Measurements from ENCODE around the gene EIF4B.
"Not testable (repeated sequence)": the region's sequence is repeated elsewhere in the genome, so short reads cannot be mapped to it uniquely, and the experiment has no call there.

The EIF4B gene

DNA sequence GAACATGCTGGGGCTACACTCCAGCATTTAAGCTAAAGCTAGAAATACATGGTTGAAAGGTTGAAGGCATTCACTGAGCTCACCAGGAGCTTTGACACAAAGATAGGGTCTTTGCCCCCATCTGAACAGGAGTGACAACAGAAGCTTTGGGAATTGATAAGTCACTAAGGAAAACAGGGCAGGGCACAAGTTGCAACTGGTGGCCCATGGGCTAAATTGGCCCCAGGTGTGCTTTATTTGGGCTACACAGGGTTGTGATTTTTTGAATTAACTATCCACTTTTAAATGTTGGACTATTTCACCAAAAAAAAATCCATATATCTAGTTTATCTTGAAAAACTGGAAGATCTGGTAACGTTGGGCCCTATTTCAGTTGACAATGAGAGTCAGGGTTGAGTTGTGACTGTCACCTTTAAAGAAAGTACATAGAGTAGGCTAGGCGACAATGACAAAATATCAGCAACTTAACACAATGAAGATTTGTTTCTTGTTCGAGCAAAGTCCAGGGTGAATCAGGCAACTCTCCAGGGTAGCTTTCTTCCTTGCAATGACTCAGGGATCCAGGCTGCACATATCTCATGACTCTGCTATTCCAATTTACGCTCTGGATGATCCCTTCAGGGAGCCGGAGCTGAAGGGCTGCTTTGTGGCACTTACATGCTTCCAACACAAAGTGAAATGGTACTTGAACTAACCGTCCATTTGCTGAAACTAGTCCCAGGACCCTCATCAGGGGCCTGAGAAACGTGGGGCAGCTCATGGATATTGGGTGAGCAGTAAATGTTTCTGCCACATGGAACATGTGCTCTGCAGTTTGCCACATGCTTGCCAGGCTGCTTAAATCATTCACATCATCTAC is 13.3 kb upstream of the EIF4B start:
- DNase-seq (ENCODE audit: low read depth): no peak

DNA sequence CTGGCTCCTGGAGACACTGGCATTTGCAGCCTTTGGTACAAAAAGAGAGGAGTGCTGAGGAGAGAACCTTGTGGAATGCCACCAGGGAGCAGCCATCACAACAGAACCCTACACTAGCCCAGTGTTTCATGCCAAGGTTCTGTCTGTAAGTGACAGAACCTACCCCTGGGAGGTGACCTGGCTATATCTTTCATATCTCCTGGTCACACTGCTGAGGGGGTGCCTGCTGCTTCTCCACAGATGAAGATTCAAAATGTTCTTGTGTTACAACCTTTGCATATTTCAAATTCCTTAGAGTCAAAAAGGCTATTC is 12.7 kb upstream of the EIF4B start:
- DNase-seq (ENCODE audit: low read depth): no peak

DNA sequence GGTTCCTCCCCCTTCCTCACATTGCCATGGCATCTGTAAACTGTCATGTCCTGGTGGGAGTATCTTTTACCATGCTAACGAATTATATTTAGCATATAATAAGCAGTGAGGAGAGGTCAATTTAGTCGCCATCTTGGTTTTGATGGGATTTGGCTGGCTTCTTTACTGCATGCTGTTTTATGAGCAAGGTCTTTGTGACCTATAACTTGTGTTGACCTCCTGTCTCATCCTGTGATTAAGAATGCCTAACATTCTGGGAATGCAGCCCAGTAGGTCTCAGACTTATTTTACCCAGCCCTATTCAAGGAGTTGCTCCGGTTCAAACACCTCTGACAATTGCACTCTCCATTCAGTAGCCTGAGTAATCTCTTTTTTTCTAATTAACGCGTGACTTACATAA is 2.1 kb upstream of the EIF4B start:
- DNase-seq (ENCODE audit: low read depth): no peak

DNA sequence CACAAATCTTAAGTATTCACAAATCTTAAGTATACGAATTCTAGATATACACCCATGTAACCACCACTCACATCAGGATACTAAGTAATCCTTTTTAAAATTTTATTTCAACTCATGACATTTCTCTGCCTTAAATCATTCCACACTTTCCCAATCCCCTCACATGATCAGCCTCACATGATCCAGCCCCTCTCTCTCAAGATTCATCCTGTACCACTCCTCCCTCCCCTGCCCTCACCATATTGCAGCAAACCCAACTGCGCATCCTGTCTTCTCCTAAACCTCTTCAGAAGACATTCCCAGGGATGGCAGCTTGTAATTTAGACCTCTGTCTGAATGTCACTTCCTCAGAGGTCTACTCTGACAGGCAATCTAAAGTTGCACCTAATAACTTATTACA is 1.7 kb upstream of the EIF4B start:
- DNase-seq (ENCODE audit: low read depth): no peak

DNA sequence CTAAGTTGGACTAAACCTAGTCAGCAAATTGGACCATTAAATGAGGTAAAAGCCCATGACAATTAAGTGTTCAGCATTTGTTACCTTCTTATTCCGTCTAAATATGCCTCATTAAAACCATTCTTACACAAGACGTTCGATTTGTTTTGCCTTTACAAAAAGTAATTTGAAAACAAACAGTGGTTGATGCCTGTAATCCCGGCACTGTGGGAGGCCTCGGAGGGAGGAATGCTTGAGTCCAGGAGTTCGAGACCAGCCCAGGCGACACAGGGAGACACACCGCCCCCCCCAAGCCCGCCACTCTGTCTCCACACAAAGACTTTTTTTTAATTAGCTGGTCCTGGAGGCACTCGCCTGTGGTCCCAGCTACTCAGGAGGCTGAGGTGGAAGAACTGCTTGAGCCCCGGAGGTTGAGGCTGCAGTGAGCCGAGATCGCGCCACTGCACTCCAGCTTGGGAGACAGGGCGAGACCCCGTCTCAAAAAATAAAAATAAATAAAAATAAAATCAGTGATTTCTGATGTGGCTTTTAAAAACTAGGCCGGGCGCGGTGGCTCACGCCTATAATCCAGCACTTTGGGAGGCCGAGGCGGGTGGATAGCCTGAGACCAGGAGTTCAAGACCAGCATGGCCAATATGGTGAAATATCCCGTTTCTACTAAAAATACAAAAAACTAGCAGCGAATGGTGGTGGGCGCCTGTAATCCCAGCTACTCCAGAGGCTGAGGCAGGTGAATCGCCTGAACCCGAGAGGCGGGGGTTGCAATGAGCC is 856 bp upstream of the EIF4B start:
- DNase-seq (ENCODE audit: low read depth): no peak

DNA sequence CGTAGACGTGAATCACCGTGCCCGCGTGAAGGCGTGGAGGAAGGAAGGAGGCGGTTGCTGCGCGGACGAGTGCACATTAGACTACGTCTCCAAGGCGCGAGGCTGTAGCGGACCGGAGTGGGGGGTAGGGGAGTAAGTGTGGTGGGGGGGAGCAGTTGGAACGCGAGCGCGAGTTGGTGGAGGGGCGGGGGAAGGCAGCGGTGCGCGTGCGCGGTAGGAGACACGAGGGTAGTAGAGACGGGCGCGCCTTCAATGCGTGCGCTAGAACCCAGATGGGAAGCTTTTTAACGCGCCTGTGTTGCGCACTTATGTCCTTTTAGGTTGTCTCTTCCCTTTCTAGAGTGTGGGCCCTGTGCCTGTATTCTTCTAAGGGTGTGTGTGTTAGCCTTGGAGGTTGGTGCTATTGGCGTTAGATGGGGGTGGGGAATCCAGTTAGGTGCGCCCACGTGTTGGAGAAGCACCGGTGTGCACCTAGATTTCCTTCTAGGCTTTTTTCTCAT is 604 bp downstream of the EIF4B start:
- no peak for DNase-seq (ENCODE audit: low read depth)

DNA sequence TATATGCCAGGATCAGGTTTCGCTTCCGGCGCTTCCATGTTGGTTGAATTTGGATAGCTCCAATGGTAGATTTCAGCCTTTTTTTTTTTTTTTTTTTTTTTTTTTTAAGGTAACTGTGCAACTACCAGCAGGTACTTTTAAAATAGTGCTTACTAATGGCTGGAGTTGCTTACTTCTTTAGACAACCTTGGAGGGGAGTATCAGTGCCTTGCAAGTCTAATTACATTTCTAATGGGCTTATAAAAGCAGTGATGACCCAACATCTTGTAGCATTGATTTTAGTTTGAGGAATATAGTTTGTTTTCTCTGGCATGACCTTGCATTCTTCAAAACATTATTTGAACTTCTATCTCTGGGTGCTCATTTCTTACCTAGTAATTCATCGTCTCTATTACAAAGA is 1.1 kb downstream of the EIF4B start:
- DNase-seq (ENCODE audit: low read depth): no peak

DNA sequence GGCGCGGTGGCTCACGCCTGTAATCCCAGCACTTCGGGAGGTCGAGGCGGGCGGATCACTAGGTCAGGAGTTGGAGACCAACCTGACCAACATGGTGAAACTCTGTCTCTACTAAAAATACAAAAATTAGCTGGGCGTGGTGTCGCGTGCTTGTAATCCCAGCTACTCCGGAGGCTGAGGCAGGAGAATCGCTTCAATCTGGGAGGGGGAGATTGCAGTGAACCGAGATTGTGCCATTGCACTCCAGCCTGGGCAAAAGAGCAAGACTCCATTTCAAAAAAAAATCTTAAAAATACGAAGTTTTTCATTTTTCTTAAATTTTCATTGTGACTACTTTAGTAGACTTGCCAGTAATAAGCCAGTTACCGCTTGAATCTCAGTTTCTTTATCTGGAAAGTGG is 2.5 kb downstream of the EIF4B start:
- not testable (repeated sequence) for DNase-seq (ENCODE audit: low read depth)

DNA sequence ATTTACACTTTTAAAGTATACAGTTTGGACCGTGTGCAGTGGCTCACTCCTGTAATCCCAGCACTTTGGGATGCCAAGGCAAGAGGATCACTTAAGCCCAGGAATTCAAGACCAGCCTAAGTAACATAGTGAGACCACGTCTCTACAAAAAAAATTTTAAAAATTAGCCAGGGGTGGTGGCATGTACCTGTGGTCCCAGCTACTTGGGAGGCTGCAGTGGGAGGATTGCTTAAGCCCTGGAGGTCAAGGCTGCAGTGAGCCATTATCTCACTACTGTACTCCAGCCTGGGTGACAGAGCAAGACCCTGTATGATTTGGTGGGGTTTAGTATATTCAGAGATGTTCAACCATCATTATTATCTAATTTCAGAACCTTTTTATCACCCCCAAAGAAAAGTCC is 4.7 kb downstream of the EIF4B start:
- DNase-seq (ENCODE audit: low read depth): no peak

DNA sequence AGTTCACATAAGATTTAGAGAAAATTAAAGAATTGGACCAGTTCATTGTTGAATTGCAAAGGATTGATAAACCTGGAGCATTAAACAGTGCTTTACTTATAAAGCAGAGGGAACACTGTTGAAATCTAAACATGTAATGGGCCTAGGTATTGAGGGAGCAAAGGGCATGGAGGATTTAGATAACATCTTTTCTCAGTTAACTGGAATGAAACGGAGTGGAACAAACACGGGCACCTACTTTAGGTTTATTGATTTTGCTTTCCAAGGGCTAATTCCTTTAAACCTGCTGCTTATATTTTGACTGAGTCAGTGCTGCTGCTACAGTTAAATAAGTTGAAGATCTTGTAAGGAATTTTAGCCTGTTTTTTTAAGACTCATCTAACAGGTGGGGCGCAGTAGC is 5.6 kb downstream of the EIF4B start:
- DNase-seq (ENCODE audit: low read depth): no peak

DNA sequence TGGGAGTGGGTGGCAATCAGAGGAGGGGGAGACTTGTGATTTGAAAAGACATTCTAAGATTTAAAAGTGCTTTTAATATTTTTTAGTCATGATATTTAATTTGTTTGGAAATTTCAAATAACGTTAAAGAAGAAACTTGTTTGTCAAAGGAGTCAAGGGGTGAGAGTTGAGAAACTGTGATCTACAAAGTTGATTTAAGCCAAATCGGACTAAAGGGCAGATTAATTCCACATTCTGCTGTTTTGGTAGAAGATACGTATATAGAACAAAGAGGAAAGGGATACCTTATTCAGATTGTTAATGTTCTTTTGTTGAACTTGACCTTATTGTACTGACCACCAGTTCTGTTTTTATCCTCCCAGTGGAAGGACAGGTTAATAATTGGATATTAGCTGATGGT is 6.7 kb downstream of the EIF4B start:
- DNase-seq (ENCODE audit: low read depth): no peak

DNA sequence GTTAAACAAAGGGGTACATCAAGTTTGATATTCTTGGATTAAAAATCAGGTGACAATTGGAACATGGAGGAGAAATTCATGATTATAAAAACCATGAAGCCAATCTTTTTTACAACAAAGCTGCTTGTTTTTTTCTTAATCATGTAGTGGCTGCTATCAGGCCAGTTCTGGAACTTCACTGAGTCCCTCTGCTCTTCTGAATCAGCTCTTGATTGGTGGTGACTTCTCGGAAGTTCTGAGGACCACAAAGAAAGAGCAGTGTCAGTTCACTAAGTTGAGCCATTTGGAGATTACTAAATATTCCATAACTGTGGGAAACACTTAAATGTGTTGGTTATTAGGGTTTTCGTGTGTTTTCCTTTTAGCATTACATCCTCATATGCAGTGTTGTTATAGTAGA is 8.5 kb downstream of the EIF4B start:
- DNase-seq (ENCODE audit: low read depth): no peak

DNA sequence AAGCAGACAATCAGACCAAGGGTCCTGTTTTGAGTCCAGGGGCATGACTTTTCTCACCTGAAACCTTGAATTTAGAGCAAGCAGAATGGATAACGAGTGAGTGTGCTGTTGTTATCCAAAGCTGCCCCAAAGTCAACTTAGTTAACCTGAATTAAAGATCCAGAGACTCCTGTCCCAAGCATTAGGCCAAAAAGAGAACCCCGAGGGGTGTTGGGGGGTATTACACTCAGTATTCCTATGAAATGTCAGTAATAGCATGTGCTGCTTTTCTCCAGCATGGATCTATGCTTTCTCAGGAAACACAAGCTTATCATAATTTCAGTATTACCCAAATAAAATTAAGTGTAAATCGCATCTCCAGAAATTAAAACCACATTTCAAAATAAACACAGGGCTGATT is 19.0 kb downstream of the EIF4B start:
- no peak for DNase-seq (ENCODE audit: low read depth)

DNA sequence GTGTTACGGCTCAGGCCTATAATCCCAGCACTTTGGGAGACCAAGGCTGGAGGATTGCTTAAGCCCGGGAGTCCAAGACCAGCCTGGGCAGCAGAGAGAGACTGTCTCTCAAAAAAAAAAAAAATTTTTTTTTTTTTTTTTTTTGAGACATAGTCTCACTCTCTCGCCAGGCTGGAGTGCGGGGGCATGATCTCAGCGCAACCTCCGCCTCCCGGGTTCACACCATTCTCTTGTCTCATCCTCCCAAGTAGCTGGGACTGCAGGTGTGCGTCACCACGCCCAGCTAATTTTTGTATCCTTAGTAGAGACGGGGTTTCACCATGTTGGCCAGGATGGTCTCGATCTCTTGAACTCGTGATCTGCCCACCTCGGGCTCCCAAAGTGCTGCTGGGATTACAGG is 20.8 kb downstream of the EIF4B start:
- not testable (repeated sequence) for DNase-seq (ENCODE audit: low read depth)

DNA sequence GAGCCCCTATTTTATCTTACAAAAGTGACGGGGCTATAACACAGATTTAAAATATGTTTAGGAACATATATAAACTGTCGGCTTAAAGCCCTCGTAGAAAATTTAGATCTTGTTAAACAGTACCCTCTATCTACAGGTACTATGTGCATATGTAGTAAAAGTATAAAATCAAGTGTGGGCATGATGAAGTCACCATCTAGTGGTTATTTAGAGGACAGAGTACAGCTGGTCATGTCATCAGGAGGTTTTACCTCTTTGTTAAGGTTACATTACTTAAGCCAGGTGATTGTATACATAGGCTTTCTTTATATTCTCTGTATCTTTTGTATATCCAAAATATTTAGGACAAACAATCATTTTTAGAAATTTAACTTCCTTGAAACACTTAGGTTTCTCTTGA is 25.4 kb downstream of the EIF4B start:
- no peak for DNase-seq (ENCODE audit: low read depth)

DNA sequence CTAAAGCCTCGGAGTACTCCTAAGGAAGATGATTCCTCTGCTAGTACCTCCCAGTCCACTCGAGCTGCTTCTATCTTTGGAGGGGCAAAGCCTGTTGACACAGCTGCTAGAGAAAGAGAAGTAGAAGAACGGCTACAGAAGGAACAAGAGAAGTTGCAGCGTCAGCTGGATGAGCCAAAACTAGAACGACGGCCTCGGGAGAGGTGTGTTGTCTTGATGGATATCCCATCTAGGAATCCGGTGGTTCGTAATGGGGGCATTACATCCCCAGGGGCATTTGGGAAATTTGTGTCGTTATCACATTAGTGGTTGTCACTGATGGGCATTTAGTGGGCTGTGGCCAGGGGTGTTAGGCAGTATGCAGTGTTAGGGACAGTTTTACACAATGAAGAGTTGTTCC is 27.6 kb downstream of the EIF4B start:
- not testable (repeated sequence) for DNase-seq (ENCODE audit: low read depth)

DNA sequence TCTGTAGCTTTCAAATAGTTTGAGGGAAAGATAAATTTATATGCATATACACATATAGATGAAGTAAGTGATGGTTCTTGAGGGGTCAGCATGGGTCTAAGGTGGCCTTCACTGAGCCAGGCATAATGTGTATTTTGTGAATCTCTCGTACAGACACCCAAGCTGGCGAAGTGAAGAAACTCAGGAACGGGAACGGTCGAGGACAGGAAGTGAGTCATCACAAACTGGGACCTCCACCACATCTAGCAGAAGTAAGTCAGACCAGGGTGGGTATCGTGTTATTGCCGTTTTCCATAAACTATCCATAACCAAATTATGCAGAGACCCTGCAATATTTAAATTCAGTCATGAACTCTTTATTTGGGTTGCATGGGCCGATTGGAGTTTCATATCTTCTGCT is 28.2 kb downstream of the EIF4B start:
- DNase-seq (ENCODE audit: low read depth): no peak

DNA sequence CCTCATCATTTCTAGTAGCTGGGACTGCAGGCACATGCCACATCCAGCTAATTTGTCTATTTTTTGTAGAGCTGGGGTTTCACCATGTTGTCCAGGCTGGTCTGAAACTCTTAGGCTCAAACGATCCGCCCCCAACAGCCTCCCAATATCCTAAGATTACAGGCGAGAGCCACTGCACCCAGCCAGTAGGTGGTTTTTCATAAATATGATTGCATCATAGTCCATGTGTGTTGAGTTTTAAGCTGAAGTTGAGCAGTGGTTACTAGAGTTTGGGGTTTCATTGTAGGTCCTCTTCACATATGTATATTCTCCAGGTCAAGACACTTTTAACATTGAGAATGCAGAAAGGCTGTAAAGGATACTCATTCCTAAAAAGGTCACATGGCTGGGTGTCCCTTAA is 30.5 kb downstream of the EIF4B start:
- DNase-seq (ENCODE audit: low read depth): no peak

DNA sequence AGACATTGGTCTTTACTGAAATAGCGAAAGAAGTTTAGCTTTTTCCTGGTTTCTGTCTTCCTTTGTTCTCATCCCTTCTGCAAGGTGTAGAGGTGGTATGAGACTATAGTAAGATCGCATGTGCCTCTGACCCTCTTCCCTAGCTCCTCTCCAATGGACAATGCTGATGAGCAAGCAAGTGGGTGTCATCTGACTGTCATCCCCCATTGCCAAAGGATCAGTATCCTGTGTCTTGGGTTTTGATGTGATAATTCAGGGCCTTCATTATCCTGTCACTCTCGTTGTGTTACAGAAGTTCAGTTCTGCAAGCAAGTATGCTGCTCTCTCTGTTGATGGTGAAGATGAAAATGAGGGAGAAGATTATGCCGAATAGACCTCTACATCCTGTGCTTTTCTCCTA is 33.6 kb downstream of the EIF4B start:
- no peak for DNase-seq (ENCODE audit: low read depth)

DNA sequence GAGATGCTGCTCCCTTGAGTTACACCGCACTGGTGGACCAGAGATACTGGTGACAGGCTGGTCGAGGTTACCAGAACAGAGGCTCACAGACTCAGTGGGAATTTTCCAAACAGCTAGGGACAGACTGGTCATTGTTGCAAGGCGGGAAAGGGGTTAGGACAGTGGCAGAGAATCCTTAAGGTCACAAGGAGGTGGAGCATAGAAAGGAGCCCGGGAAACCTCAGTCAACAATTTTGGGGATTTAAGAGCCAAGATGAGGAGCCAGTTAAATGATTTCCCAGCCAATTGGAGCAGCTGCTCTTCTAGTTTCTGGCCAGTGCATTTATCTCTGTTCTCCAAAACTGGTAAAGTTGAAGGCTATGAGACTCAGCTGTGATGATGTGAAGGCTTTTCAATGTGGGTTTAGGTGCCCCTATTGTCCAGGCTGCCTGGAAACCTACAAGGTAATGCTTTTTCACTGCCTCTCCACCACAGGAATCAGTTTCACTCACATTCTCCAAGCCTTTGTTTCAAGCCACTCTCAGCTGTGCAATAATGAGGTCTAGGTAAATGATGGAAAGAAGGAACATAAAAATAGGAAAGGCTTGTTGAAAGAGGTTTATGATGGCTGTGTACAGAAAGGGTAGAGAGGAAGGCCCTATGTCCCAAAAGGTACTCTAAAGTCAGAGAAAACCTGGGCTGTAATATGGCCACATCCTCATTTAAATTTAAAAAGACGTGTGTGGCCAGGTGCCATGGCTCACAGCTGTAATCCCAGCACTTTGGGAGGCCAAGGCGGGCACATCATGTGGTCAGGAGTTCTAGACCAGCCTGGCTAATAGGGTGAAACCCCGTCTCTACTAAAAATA is 36.6 kb downstream of the EIF4B start:
- no peak for DNase-seq (ENCODE audit: low read depth)

DNA sequence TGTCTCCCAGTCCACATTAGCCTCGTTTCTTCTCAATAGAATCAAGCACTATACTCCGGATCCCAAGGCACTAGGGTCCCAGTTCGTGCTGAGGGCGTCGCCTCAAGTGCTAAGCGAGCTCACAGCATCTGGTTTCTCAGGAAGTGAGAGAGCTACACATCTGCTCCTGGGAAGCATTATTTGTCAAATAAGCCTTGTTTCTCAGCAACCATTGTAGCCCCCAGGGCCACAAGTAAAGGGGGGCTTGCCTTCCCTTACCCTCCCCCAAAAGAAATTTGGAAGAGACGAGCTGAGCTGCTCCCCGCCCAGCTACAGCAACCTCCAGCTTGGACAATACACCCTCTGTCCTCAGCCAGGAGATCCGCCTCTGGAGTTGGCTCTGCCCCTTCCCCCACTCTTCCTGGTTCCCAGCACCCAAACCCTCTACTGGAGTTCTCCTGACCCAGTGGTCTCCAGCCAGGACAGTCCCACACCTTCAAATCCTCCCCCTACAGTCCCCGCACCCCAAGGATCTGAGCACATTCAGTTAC is 37.9 kb downstream of the EIF4B start:
- no peak for DNase-seq (ENCODE audit: low read depth)

Measured in GM04503 (cell line).